ENCODE measurements around the gene IRF2BPL. TPM values are rescaled to one million over a fixed set of nuclear protein-coding genes. Genes with fewer than 3 reads are reported as not detected.

IRF2BPL gene
- total and polyA plus RNA-seq, 8 donors, result 5.3 to 43.6 (median 21.7) TPM

DNA sequence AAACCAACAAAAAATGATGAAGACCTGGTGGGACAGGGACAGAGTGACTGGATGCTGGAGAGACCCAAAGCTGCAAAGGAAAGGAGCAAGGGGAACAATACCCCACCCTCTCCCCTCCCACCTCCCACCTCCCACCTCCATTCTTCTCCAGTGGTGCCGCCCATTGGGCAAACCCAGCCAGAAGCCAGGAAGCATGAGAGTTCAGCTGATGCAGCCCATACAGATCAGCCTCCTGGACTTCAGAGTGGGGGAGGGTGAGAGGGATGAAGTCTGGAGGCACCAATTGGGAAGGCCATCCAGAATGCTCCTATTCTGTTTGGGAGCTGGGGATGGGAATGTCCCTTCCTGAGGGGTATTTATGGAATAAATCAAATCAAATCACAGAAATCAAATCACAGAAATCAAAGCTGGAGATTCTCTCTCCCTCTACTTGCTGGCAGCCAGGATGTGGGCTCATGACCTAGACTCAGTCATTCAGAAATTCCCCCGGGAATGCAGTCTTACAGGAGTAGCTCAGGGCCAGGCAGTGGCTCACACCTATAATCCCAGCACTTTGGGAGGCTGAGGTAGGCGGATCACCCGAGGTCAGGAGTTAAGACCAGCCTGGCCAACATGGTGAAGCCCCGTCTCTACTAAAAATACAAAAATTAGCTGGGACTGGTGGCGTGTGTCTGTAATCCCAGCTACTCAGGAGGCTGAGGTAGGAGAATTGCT is 31.1 kb downstream of the IRF2BPL start:
- DNase-seq, result no peak
- no peaks in the 10 kb centered on the region for H3K9me3 ChIP-seq
- no peak for TF ChIP-seq EP300 (IDR thresholded peaks at IDR 0.05)
- TF ChIP-seq POLR2A (IDR thresholded peaks at IDR 0.05), result no peak
- TF ChIP-seq, protein P1, sequence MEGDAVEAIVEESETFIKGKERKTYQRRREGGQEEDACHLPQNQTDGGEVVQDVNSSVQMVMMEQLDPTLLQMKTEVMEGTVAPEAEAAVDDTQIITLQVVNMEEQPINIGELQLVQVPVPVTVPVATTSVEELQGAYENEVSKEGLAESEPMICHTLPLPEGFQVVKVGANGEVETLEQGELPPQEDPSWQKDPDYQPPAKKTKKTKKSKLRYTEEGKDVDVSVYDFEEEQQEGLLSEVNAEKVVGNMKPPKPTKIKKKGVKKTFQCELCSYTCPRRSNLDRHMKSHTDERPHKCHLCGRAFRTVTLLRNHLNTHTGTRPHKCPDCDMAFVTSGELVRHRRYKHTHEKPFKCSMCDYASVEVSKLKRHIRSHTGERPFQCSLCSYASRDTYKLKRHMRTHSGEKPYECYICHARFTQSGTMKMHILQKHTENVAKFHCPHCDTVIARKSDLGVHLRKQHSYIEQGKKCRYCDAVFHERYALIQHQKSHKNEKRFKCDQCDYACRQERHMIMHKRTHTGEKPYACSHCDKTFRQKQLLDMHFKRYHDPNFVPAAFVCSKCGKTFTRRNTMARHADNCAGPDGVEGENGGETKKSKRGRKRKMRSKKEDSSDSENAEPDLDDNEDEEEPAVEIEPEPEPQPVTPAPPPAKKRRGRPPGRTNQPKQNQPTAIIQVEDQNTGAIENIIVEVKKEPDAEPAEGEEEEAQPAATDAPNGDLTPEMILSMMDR (IDR thresholded peaks at IDR 0.05), result no peak
- TF ChIP-seq POLR2AphosphoS5 (IDR thresholded peaks at IDR 0.05), result no peak
- no peaks in the 10 kb centered on the region for H3K36me3 ChIP-seq
- peak overlapping the region in 4 of 5 donors; percentile 2 to 81 (median 74) for H3K27ac ChIP-seq
- no peaks in the 10 kb centered on the region for H3K27me3 ChIP-seq
- peaks cover 34 to 63% (median 55%) of the 10 kb centered on the region in 4 donors for H3K4me1 ChIP-seq
- whole genome bisulfite sequencing, 5 donors, result 72 to 83% (median 79%) methylated on average over 6 of the region's 6 CpGs
- intact Hi-C loops (cut with DNase I; ENCODE audit: low total_unique reads), result no loop called here
- H3K4me3 ChIP-seq, result no peak overlapping the region

DNA sequence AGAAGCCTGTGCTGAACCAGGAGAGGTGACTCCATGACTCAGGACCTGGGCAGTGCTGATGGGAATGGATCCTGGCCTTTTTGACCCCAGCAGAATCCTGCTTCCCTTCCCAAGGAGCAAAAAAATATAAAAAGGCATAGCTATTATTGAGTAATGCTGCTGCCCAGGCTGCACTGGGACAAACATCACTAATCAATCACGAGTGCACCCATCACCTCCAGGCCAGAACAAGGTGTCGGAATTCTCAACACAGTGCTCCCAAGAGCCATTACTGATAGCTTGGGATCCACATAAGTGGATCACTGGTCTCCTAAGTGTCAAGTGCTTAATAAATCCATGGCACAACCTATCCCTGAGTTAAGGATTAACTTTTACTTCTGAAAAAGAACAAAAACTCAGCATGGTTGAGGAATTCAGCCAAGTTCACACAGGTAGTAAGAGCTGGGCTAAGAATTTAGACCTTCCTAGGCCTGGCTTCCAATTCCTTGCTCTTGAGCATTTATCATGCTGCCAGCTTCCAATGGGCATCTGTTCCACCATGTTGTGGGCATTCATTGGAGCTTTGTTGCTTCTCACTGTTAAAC is 31.9 kb downstream of the IRF2BPL start:
- peak overlapping the region in 3 of 5 donors; percentile 24 to 40 (median 24) for H3K27ac ChIP-seq
- intact Hi-C loops (cut with DNase I; ENCODE audit: low total_unique reads), result no loop called here

DNA sequence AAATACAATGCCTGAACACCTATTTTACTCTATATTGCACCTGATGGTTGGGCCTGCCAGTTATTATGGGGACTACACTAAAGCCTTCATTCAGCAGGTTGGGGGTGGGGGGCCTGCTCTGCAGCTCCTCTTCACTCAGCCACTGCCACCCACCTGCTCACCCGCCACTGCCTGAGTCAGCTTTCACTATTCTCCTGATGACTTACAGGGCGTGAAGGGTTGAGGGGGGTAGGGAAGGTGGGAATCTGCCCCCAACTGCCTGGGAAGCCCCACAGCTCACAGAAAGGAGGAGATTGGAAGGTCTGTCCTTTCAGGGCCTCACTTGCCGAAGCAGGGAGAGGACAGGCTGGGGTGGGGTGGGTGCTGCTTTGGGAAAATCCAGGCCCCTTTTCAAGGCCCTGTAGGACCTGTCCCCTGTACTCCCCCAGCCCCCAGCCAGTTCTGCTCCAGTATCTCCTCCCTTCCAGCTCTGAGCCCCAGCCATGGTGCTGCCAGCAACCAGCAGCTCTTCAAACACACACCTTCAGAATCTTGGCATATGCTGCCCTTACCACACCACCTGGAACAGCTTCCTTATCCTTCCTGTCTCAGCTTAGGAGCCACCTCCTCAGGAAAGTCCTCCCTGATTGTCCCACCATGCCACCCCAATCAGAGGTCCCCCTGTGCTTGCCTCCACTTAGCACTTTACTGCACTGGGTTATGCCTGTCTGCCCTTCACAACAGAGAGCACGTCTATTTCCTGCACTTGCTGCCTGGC is 33.1 kb downstream of the IRF2BPL start:
- intact Hi-C loops (cut with DNase I; ENCODE audit: low total_unique reads), result no loop called here
- peak in 1 of 2 donors; percentile 65 for DNase-seq
- Histone ChIP-seq H3K27me3 (no peaks in the 10 kb centered on the region), H3K9me3 (no peaks in the 10 kb centered on the region), H3K4me3 (no peak overlapping the region), H3K27ac (peak overlapping the region in 1 of 5 donors; percentile 15), H3K36me3 (no peaks in the 10 kb centered on the region), H3K4me1 (peaks cover 30 to 49% (median 42%) of the 10 kb centered on the region in 4 donors)
- WGBS, 5 donors, result 43 to 68% (median 59%) methylated on average over 4 of the region's 4 CpGs
- TF ChIP-seq EP300 (IDR thresholded peaks at IDR 0.05) (no peak), POLR2A (IDR thresholded peaks at IDR 0.05) (no peak), POLR2AphosphoS5 (IDR thresholded peaks at IDR 0.05) (no peak)
- TF ChIP-seq, protein P1 (IDR thresholded peaks at IDR 0.05), result no peak

More for the DNA sequence above, 31.9 kb downstream of the IRF2BPL start:
- Histone ChIP-seq H3K36me3 (no peaks in the 10 kb centered on the region), H3K27me3 (no peaks in the 10 kb centered on the region), H3K9me3 (no peaks in the 10 kb centered on the region), H3K4me1 (peaks cover 34 to 60% (median 52%) of the 10 kb centered on the region in 4 donors), H3K4me3 (no peak overlapping the region)
- DNase-seq, result no peak
- TF ChIP-seq POLR2AphosphoS5 (IDR thresholded peaks at IDR 0.05) (no peak), POLR2A (IDR thresholded peaks at IDR 0.05) (no peak), EP300 (IDR thresholded peaks at IDR 0.05) (no peak)
- TF ChIP-seq, protein P1 (IDR thresholded peaks at IDR 0.05), result no peak
- 67 to 83% (median 79%) methylated on average over 2 of the region's 2 CpGs for WGBS, 5 donors

DNA sequence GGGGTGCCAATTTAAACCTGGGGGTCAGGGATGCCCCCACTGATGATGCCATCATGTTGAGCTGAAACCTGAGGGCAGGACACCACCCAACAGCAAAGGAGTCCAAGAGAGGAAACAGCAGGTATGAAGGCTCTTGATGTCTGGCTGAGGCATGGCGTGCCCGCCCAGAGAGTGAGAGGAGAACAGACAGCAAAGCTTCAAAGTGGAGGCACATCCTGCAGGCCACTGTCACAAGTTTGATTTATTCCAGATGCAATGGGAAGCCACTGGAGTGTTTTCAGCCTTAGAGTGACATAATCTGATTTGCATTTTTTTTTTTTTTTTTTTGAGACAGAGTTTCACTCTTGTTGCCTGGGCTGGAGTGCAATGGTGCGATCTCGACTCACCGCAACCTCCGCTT is 34.8 kb downstream of the IRF2BPL start:
- Histone ChIP-seq H3K27ac (no peak overlapping the region), H3K27me3 (no peaks in the 10 kb centered on the region), H3K4me3 (no peak overlapping the region), H3K36me3 (no peaks in the 10 kb centered on the region), H3K9me3 (no peaks in the 10 kb centered on the region), H3K4me1 (peaks cover 14 to 35% (median 25%) of the 10 kb centered on the region in 4 donors)
- intact Hi-C loops (cut with DNase I; ENCODE audit: low total_unique reads), result no loop called here
- DNase-seq, result no peak
- WGBS, 5 donors, result 94 to 99% (median 97%) methylated on average over 2 to 6 of the region's 6 CpGs
- no peak for TF ChIP-seq POLR2AphosphoS5 (IDR thresholded peaks at IDR 0.05)
- TF ChIP-seq, protein P1 (IDR thresholded peaks at IDR 0.05), result no peak
- TF ChIP-seq EP300 (IDR thresholded peaks at IDR 0.05), result no peak
- TF ChIP-seq POLR2A (IDR thresholded peaks at IDR 0.05), result no peak
